ENCODE results near the gene TEX38.
"Not testable (repeated sequence)": the region's sequence is repeated elsewhere in the genome, so short reads cannot be mapped to it uniquely, and the experiment has no call there.

The TEX38 gene

DNA sequence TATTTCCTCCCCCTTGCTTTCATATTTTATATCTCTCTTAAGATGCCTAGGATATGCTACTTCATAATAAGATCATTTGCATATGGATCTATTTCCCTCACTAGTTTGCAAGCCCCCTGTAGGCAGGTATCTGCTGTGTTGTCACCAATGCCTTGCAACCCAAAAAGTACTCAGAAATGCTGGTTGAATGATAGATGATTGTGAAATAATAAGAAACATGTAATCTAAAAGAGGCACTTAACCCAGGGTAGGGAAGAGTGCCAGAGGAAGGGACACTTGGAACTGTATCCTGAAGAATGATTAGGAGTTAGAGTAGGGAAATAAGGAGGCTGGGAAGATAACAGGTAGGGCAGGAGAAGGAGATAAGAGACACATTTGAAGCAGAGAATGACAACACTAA is 15.8 kb upstream of the TEX38 start:
- DNase-seq (ENCODE audit: low read depth): no peak

DNA sequence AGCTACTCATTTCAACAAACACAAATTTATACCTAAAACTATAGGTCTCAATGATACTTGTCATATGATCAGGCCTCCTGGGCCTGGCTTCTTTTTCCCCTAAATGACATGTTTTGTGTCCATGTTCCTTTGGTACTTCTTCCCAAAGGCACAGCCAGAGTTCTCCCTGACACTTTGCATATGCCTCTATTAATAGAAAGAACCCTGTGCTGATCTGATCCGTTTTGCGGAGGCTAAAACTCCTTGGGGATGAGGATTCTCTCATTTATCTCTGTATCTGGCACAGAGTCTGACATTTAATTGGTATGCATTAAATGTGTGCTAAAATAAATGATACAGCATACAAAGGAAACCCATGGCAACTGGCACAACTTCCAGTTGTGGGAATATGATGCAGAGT is 15.0 kb upstream of the TEX38 start:
- no peak for DNase-seq (ENCODE audit: low read depth)

DNA sequence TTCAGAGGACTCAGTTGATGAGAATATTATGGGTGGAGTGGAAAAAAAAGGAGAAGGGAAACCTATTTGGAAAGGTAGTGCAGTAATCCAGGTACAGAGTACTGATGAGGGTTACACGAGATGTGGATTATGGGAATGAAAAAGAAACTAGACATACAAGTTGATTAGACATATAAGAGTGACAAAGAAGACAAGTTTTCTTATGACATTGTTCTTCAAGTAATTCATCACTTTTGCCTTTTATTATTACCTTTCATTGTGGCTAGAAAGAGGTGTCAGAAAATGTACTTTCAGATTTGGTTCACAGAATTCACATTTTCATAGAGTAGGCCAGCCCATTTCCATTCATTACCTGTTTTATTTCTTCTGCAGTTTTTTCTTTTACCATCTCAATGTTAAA is 13.9 kb upstream of the TEX38 start:
- DNase-seq (ENCODE audit: low read depth): no peak

DNA sequence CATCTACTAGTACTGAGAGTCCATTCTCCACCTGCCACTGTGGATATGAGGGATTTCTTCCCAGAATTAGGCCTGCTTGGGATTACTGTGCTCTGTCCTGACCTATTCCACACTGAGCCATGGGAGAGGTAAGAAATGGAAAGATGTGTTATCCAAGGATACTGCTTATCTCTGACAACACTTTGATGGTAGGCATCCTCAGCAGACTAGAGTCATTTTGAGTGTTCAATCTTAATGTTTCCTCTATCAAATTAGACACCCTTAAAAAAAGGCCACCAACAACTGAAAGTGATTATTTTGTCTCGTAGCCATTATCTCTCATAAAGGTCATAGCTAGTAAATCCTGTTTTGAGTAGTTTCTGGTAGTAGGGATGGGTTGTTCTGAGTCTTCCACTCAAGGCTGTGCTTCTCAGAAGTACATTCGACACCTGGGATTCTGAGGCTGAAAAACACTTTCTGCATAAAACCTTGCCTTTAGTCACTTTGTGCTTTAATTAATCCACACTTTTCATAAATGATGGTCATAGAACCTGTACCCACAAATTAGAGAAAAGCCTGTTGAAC is 12.3 kb upstream of the TEX38 start:
- no peak for DNase-seq (ENCODE audit: low read depth)

DNA sequence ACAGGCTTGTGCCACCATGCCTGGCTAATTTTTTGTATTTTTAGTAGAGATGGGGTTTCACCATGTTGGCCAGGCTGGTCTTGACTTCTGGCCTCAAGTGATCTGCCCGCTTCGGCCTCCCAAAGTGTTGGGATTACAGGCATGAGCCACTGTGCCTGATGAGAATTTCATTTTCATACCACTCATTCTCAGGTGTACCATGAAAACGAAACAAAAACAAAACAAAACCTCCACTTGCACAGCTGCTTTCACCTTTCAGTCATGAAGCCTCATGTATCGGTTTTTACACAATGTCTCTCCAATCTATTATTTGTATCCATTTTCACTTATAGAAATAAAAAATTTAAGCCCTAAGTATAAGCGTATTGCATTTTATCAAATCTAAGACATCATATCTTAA is 11.5 kb upstream of the TEX38 start:
- DNase-seq (ENCODE audit: low read depth): not testable (repeated sequence)

DNA sequence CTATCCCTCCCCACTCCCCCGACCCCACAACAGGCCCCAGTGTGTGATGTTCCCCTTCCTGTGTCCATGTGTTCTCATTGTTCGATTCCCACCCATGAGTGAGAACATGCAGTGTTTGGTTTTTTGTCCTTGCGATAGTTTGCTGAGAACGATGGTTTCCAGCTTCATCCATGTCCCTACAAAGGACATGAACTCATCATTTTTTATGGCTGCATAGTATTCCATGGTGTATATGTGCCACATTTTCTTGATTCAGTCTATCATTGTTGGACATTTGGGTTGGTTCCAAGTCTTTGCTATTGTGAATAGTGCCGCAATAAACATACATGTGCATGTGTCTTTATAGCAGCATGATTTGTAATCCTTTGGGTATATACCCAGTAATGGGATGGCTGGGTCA is 8.7 kb upstream of the TEX38 start:
- DNase-seq (ENCODE audit: low read depth): not testable (repeated sequence)

DNA sequence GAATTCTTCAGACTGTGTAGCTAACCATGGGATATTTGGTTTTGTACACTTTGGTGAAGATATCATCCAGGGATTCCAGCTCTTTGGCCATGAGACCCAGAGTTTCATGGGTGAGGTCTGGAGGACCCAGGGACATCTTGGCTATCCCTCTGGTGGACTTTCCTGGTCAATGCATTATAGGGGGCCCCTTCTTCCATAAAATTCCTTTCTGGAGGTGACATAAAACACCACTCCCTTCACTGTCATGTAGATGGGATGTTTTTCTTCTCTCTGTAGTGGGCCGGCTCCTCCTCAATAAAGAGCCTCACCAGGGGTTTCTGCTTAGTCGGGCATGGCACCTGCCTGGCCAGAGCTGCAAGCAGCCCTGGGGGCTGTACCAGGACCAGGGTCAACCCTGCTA is 5.7 kb upstream of the TEX38 start:
- DNase-seq (ENCODE audit: low read depth): no peak

DNA sequence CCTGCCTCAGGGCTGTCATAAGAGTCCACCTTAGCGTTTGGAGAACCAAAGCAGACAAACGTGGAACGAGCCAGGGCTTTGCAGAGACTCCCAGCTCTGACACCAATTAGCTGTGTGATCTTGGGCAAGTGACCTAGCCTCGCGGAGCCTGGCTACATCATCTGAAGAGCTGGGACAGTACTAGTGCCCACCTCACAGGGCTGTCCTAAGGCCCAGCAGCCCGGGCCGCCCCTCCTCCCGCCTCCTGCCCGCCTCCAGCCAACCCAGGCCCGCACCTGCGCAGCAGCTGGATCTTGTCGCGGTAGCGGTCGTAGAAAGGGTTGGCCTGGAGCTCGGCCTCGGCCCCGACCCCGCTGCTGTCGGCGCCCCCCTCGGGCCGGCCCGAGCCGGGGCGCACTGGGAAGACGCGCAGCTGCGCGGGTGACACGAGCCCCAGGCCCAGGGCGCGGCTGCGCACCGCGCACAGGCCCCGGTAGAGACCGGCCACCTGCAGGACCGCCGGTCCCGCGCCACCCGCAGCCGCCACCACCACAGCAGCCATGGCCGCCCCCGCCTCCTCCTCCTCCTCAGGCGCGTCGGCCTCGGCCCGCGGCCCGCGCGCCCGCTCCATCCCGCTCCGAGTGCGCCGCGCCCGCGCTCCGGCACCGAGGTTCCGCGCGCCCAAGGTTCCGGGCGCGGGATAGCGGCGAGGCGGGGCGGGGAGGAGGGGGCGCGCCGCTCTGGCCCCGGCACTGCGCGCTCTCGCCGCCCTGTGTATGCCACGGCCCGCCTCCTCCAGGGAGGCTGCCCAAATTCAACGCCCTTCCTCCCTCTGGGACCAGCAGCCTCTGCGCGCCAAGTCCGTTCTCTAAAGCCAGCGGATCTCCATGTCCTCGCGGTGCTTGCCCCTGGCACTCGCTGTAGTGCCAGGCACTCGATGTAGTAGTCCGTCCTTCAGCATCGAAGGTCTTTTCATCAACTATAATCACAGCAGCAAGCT is 3.6 kb upstream of the TEX38 start, which contains the start of gene ATPAF1:
Gene ATPAF1, minus strand, starts transcription at position 583 of the 979 bp plus-strand sequence. Its CDS starts 42 bp downstream, at position 541.
- DNase-seq (ENCODE audit: low read depth): peak; percentile 42

DNA sequence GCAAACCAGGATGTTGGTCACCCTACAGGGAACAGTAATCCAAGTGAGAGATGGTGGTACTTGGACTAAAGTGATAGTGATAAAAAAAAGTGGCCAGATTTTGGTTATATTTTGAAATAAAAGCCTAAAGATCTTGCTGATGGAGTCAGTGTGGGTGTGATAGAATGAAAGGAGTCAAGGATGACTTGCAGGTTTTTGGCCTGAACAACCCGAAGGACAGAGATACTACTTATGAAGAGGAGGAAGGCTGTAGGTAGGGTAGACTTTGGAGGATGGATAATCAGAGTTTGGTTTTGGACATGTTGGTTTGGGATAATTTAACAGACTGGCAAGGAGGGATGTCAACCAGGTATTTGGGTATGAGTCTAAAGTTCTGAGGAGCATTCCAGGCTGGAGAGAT is 1.5 kb upstream of the TEX38 start:
- no peak for DNase-seq (ENCODE audit: low read depth)

DNA sequence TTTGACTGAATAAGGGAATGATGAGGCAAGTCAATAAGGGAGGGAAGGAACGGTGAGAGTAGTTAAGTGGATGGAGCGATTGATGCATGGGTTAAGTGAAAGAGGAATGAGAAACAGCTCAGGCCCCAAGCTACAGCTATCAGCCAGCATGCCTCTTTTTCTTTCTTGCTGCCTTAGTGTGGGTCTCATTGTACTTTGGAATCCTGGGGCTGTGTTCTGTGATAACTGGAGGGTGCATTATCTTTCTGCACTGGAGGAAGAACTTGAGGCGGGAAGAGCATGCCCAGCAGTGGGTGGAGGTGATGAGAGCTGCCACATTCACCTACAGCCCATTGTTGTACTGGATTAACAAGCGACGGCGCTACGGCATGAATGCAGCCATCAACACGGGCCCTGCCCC is 1.0 kb downstream of the TEX38 start:
- no peak for DNase-seq (ENCODE audit: low read depth)

DNA sequence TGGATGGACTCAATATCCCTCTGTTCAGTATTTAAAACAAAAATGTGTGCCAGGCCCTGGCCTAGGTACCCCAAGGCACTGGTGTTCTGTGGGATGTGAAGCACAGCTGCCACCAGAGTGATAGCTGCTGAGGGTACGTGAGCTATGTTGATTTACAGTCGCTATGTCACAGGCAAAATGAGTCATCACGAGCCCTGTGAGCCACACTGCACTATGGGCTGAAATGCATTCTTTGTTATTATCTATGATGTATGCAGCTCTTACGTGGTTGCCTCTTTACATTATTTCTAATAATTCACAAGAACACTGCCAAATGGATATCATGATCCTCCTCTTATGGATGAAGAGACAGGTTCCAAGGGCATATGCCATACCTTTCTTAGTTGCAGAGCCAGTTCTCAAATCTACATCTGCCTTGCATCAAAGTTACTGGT is 2.1 kb downstream of the TEX38 start:
- DNase-seq (ENCODE audit: low read depth): no peak

DNA sequence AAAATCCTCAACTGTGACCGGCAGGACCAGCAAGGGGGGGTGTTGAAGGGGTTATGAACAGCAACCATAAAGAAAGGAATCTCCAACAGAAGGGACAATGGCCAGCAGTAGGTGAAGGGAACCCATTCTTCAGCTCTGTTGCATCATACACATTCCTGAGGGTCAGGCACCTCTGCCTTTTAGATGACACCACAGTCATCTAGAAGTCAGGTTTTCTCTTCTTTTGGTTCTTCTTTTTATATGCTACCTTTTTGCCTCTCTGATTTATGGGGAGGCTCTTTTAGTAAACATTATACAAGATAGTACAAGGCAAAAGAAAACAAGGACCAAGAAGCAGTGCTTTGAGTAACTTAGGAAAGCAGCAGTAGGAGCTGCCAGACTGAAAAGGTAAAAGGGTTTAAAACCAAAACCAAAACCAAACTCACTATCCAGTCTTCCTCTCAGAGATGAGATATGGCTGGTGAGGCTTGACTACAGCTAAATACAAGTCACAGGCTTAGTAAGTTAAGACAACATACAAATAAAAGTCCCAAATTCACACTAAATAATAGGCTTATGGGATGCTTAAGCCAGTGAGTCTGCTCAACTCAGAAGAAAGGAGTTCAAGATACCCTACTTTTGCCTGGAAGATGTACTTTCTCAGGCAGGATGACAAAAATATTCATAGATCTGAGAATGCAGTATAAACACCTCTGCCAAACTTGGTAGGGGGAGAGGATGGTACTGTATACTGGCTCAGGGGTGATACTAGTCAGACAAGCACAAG is 4.1 kb downstream of the TEX38 start:
- DNase-seq (ENCODE audit: low read depth): no peak

DNA sequence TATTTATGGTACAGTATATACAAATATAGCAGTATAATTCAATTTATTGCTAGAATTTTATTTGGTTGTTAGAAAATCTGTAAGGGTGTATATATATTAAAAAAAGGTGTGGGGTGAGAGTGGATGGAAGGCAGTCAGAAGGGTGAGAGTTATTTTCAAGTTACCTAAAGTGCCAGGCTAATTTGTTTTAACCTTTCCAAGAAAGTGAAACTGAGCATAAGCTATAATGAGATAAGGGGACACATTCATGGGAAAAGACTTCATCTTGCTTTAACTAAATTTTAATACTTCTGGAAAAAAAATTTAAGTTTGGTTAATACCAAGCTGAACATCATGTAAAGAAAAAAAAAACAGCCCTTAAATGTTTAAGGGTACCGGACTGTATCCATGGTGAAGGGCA is 4.9 kb downstream of the TEX38 start:
- no peak for DNase-seq (ENCODE audit: low read depth)

DNA sequence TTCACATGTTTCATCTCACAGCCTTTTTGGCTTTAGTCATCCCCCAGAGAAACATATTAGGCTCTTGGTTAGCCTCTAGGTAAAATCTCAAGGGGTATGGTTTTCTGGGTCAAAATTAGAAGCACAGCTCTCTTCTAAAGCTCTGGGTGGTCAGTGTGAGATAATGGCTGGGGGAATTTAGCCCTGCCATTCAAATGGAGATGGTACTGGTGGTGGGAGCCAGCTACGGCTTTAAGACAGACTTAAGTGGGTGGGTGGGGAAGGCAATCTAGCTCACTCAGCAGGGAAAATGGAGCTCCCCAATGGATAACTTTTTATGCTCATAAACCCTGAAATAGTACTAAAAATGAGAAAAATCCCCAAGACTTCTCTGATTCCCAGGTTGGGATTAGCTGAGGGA is 5.7 kb downstream of the TEX38 start:
- DNase-seq (ENCODE audit: low read depth): no peak

DNA sequence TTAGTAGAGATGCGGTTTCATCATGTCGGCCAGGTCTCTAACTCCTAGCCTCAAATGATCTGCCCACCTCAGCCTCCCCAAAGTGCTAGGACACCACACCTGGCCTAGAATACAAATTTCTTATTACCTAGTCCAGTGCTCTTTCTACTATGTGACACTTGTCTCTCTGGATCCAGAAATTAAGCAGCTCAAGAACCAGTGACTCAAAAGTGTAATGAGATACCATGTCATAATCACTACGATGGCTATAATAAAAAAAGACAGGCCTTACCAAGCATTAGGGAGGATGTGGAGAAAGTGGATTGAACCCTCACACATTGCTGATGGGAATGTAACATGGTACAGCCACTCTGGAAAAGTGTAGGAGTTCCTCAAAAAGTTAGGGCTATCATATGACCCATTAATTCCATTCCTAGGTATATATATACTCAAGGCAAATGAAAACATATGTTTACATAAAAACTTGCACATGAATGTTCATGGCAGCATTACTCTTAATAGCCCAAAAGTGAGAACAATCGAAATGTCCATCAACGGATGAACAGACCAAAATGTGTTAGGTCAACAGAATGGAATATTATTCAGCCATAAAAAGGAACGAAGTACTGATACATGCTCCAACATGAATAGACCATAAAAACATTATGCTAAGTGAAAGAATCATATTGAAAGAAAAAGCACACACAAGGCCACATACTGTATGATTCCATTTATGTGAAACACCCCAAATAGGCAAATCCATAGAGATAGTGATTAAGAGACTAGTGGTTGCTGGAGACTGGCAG is 8.3 kb downstream of the TEX38 start:
- no peak for DNase-seq (ENCODE audit: low read depth)

DNA sequence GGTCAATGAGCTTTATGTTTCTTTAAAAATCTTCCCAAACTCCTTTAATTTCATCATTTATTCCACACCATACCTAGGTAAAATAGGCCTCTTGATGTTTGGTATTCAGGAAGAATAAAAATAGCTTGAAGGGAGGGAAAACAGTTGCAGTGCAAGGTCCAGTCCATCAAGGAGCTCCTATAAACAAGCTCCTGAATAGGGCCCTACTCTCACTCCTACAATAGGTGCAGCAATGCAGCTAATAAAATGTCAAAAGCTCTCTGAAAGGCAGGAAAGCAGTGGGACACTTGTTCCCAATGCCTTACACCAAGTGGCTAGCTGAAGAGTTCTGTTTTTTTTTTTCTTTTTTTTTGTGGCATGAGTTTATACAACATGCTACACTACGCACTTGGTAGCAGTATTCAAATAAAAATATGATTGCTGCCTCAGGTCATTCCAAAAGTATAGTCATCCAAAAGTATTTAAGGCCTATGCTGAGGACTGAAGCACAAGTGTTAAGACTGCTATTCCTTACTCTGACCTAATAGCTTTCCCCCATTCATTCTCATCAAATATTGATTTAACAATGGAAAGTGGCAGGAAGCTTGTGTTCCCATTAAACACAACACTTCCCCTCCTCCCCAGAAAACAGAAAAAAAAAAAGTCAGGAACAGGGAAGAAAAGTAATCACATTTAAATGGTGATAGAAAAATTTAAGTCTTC is 9.8 kb downstream of the TEX38 start:
- DNase-seq (ENCODE audit: low read depth): no peak

DNA sequence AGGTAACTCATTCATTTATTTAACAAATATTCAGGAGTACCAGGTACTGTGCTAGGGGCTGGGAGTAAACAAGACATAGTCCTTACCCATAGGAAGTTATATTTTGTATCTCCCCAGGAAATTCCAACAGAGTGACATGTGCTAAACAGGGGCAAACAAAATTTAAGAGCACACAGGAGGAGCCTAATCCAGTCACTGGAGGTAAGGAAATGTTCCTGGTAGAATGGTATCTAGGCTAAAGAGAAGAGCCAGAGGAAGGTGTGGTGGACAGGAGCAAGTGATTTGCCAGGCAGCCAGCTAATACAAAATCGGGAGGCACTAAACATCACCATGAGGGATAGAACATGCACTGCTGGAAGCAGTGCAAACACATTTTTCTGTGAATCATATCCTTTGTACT is 10.4 kb downstream of the TEX38 start:
- DNase-seq (ENCODE audit: low read depth): no peak

DNA sequence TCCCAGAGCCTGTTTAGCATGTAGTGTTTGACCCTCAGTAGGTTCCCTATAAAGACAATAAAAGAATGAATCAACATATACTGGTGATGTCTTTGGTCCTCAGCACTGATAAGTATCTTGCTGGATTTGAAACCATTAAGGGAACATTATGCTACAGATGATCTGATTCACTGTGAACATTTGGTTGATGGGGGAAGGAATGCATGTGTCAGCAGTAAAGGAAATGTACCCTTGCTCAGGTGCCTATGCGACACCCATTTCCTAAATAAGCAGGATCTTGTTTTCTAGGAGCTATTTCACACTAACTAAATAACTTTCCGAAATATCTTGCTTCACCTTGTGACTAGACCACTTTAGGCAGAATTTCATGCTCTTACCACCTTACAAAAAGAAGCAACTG is 13.0 kb downstream of the TEX38 start:
- no peak for DNase-seq (ENCODE audit: low read depth)

DNA sequence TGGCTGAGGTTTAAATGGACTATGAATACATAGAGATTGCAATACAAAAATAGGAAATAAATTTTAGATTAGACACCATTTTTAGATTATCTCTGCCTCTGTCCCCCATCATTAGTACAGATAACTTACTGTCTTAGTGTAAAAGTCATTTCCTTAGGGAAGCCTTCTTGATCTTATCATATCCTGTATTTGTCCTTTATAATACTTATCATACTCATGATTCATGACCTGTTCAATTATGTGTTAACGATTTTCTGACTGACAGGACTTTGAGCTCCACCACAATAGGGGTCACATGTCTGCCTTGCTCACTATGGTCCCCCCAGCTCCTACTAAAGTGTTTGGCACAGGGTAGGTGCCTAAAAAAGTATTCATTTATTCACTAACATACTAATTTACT is 14.6 kb downstream of the TEX38 start:
- DNase-seq (ENCODE audit: low read depth): no peak

DNA sequence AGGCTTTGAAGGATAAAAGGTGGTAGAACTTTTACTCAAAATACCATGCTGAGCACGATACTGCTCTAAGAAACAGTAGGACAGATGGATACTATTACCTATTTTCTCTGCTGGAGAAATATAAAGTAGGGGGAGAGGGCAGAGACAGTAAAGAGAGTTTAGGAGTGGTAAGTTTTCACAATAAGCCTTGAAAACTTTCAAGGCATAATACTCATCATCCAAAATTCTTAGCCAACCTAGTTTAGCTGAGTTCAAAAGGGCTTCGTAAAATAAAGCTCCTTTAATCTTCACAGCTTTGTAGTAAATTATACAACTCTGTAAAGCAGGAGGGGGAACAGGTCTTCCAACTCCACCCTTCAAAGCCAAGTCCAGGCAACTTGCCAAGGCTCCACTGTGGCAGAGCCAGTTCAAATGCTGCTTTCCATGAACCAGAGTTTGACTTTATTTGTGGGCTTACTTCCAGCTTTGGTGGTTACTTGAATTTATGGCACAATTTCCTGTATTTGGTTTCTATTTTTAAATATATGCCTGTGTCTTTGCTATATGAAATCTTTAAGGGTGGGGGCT is 15.5 kb downstream of the TEX38 start:
- no peak for DNase-seq (ENCODE audit: low read depth)

DNA sequence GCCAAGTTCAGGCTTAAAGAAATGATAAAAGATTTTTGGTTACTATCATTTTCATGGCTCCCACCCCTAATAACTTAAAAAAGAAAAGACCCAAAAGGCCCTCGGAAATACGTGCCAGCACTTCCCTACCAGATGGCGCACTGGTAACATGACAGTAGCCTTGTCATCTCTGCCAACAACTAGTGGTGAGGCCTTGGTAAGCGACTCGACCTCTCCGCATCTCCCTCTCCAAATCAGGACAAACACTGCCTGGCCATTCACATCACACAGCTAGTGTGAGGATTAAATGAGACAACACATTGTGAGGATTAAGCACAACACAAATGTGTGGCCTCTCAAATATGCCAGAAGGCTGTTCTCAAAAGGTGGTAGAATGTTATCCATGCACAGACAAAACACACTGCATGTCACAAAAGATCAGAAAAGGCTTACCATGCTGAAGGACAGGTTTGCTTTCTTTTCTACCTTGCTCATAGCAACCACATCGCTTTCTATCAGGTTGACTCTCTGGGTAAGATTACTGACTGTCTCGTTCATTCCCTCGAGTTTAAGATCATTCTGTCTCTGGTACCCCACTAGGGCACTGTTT is 16.4 kb downstream of the TEX38 start:
- DNase-seq (ENCODE audit: low read depth): no peak

Measured in stimulated activated CD8-positive, alpha-beta memory T cell treated with anti-CD3 and anti-CD28 coated beads, Interleukin-4, amount 100 ng/mL, for 24 hours (primary cell).